Stimulated activated naive B cell treated with anti-CD40 and anti-IgM and Interleukin-4, amounts not matched to agents 10 μg/mL and 1 μg/mL and 100 μg/mL, for 72 hours (primary cell): ENCODE results near the gene TAF8.
"Not testable (repeated sequence)": the region's sequence is repeated elsewhere in the genome, so short reads cannot be mapped to it uniquely, and the experiment has no call there.

Experiments used
- ATAC-seq, 2 donors: fragments of 150-1000 bp; cut with Tn5 transposase; replicated peaks; 2 replicates each; pipeline ENCODE4 v1.10.0; 2021; ENCODE audit warnings: moderate library complexity in 1 of 2
- DNase-seq: peaks from one replicate; pipeline ENCODE4 v3.0.0; 2021
- H3K27ac Mint-ChIP-seq: one replicate; pipeline ENCODE4 v1.8.0; 2022; ENCODE audit warnings: mild to moderate bottlenecking, mixed read lengths
- H3K27me3 Mint-ChIP-seq, 2 donors: one replicate each; pipeline ENCODE4 v1.8.0; 2022; ENCODE audit warnings: mixed read lengths in 2 of 2
- H3K36me3 Mint-ChIP-seq, 2 donors: one replicate each; pipeline ENCODE4 v1.8.0; 2022; ENCODE audit warnings: mixed read lengths in 2 of 2, mild to moderate bottlenecking in 1 of 2
- H3K4me1 Mint-ChIP-seq, 2 donors: one replicate each; pipeline ENCODE4 v1.8.0; 2022; ENCODE audit warnings: mixed read lengths in 2 of 2, mild to moderate bottlenecking in 1 of 2
- H3K4me3 Mint-ChIP-seq, 2 donors: one replicate each; pipeline ENCODE4 v1.8.0; 2022; ENCODE audit warnings: mild to moderate bottlenecking in 2 of 2, mixed read lengths in 2 of 2, moderate library complexity in 1 of 2
- H3K9me3 Mint-ChIP-seq, 2 donors: one replicate each; pipeline ENCODE4 v1.8.0; 2022; ENCODE audit warnings: mixed read lengths in 2 of 2, mild to moderate bottlenecking in 1 of 2

Gene TAF8, protein sequence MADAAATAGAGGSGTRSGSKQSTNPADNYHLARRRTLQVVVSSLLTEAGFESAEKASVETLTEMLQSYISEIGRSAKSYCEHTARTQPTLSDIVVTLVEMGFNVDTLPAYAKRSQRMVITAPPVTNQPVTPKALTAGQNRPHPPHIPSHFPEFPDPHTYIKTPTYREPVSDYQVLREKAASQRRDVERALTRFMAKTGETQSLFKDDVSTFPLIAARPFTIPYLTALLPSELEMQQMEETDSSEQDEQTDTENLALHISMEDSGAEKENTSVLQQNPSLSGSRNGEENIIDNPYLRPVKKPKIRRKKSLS

DNA sequence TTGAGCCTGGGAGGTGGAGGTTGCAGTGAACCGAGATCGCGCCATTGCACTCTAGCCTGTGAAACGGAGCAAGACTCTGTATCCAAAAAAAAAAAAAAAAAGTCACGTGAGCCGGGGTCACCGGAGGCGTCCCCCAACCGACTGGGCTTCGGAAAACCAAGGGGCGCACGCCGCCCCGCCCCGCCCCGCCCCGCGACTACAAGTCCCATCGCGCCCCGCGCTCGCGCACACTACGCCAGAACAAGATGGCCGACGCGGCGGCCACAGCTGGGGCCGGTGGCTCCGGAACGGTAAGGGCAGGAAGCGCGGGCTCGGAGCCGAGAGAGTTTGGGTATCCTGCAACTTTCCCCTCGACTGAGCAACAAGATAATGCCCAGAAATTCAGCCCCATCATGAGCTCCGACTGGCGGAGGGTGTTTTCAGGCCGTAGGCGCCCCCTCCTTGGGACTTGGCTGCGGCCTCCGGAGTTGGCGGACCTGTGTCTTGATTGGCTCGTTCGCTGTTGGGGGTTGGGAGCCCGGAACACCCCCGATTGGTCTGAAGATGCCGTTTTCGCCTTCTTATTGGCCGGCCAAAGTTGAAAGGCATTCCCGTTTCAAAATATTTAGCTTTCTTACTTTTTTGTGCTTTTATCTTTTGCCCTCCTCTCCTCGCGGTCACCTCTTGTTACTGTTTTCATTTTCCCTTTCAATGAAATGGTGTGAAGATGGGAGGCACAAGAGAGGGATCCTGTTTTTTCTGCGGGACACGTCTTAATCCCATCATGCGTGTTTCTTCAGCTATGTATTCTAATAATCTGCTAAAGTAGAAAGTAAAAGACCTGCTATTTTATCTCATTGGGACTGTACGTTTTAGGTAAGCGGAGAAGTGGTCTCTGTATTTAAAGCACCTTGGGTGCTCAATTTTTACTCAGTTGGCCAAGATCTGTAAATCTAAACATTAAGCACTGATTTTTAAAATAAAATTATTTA, at the start of gene TAF8:
TSS of gene TAF8 (plus strand) at position 228 of the 971 bp plus-strand sequence. CDS start at position 246, 18 bp downstream.
- DNase-seq (peak; percentile 87), ATAC-seq (peak; percentile 74 to 78)
- peak within 1 kb of the TSS; percentile 100 for H3K27ac Mint-ChIP-seq
- no peaks in the 10 kb centered on the region for H3K9me3 Mint-ChIP-seq
- no peaks in the 10 kb centered on the region for H3K27me3 Mint-ChIP-seq
- H3K36me3 Mint-ChIP-seq, result peaks cover 7 to 16% of the 10 kb centered on the region in 2 donors
- peak within 1 kb of the TSS; percentile 97 to 98 for H3K4me3 Mint-ChIP-seq
- H3K4me1 Mint-ChIP-seq, result peaks cover 40 to 51% of the 10 kb centered on the region in 2 donors

DNA sequence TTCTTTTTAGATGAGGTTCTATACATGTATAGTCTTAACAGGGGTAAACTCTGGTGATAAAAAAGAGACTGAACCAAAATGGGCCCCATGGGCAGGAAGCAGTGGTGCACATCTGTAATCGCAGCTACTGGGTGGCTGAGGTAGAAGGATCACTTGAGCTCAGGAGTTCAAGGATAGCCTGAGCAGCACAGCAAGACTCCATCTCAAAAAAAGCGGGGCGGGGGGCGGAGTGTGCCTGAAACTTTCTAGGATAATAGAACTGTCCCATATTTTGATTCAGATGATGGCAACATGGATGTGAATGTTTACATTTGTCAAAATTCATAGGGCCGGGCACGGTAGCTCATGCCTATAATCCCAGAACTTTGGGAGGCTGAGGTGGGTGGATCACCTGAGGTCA, 48.8 kb upstream of the TAF8 start:
- Mint-ChIP-seq H3K9me3 (no peaks in the 10 kb centered on the region), H3K27ac (peak overlapping the region; percentile 77), H3K27me3 (no peaks in the 10 kb centered on the region), H3K4me1 (peaks cover 10 to 18% of the 10 kb centered on the region in 2 donors), H3K4me3 (no peak overlapping the region), H3K36me3 (peaks cover 6 to 16% of the 10 kb centered on the region in 2 donors)
- DNase-seq (no peak), ATAC-seq (no peak)

DNA sequence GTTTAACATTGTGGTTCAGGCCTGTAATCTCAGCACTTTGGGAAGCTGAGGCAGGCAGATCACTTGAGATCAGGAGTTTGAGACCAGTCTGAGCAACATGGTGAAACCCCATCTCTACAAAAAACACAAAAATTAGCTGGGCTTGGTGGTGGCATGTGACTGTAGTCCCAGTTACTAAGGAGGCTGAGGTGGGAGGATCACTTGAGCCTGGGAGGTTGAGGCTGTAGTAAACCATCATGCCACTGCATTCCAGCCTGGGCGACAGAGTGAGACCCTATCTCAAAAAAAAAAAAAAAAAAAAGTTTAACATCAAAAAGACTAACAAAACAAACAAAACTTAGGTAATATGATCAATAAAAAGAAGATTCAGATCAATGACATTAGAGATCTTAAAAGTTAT, 46.7 kb upstream of the TAF8 start:
- ATAC-seq, H3K4me3 Mint-ChIP-seq, H3K27me3 Mint-ChIP-seq, H3K9me3 Mint-ChIP-seq, H3K27ac Mint-ChIP-seq, DNase-seq: not testable (repeated sequence)
- Mint-ChIP-seq H3K36me3 (peaks cover 3 to 12% of the 10 kb centered on the region in 2 donors), H3K4me1 (peaks cover 14 to 28% of the 10 kb centered on the region in 2 donors)

DNA sequence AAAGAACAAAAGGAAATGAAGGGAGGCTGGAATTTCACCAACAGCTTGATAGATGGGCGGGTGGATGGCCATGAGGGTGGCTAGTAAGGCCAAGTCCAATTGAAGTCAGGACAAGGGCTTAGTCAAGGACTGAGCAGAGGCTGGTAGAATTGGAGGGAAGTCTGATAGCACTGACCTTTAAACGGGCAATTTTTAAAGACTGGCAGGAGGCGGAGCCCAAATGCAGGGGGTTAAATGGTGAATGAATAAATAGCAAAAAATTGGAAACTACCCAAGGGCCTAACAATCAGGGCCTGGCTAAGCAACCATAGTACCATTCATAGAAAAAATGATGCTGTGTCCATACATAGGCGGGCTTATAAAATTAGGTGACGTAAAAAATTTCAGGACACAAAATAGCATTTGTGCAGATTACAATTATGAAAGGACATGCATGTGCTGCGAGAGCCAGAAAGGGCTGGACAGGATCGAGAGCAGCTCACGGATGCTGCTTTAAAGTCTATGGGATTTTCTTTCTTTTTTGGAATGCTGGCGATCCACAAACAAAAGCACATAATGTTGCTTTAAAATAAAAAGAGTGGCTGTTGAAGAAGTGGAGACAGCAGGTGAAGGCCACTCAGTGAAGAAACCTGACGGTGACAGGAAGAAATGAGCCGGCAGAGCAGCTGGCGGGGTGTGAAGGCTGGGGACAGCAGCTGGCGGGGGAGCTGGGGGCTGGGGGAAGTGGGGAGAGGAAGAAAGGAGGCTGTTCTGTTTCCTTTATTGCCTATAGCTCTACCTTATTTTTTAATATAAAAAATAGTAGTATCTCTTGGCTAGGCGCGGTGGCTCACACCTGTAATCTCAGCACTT, 42.8 kb upstream of the TAF8 start:
- H3K36me3 Mint-ChIP-seq, result peaks cover 0 to 5% of the 10 kb centered on the region in 2 donors
- peaks cover 30 to 53% of the 10 kb centered on the region in 2 donors for H3K4me1 Mint-ChIP-seq
- H3K9me3 Mint-ChIP-seq, result no peaks in the 10 kb centered on the region
- peak overlapping the region; percentile 84 to 86 for H3K4me3 Mint-ChIP-seq
- DNase-seq (peak; percentile 38), ATAC-seq (peak; percentile 79 to 81)
- peak overlapping the region; percentile 97 for H3K27ac Mint-ChIP-seq
- H3K27me3 Mint-ChIP-seq, result no peaks in the 10 kb centered on the region

DNA sequence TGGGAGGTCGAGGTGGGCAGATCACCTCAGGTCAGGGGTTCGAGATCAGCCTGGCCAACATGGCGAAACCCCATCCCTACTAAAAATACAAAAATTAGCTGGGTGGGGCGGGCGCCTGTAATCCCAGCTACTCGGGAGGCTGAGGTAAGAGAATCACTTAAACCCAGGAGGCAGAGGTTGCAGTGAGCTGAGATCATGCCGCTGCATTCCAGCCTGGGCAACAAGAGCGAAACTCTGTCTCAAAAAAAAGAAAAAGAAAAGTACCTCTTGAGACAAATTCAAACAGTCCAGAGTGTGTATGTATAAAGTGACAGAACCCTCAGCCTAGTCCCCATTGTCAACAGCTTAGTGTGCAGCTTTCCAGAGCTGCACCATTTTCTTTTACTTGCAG, 42.2 kb upstream of the TAF8 start:
- H3K27me3 Mint-ChIP-seq, H3K36me3 Mint-ChIP-seq, DNase-seq, ATAC-seq, H3K9me3 Mint-ChIP-seq: not testable (repeated sequence)
- Mint-ChIP-seq H3K4me3 (peak overlapping the region; percentile 84 to 86), H3K27ac (peak overlapping the region; percentile 97), H3K4me1 (peaks cover 35 to 59% of the 10 kb centered on the region in 2 donors)

DNA sequence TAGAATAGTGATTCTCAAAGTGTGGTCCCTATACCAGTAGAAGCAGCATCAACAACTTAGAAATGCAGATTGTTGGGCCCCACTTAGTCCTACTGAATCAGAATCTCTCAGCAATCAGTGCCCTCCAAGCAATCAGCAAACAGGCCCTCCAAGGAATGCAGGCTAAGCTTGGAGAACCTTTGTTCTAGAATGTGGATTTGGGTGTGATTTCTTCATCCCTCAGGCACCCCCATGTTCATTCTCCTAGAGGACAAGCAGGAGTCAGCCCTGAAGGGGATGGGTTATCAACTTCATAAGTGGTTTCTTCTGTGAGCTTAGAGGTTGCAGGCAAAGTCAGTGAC, 40.5 kb upstream of the TAF8 start:
- DNase-seq (no peak), ATAC-seq (peak in 1 of 2 donors; percentile 25)
- Mint-ChIP-seq H3K36me3 (no peaks in the 10 kb centered on the region), H3K27me3 (no peaks in the 10 kb centered on the region), H3K27ac (peak overlapping the region; percentile 94), H3K9me3 (no peaks in the 10 kb centered on the region), H3K4me1 (peaks cover 37 to 67% of the 10 kb centered on the region in 2 donors), H3K4me3 (peak overlapping the region; percentile 75 to 76)

DNA sequence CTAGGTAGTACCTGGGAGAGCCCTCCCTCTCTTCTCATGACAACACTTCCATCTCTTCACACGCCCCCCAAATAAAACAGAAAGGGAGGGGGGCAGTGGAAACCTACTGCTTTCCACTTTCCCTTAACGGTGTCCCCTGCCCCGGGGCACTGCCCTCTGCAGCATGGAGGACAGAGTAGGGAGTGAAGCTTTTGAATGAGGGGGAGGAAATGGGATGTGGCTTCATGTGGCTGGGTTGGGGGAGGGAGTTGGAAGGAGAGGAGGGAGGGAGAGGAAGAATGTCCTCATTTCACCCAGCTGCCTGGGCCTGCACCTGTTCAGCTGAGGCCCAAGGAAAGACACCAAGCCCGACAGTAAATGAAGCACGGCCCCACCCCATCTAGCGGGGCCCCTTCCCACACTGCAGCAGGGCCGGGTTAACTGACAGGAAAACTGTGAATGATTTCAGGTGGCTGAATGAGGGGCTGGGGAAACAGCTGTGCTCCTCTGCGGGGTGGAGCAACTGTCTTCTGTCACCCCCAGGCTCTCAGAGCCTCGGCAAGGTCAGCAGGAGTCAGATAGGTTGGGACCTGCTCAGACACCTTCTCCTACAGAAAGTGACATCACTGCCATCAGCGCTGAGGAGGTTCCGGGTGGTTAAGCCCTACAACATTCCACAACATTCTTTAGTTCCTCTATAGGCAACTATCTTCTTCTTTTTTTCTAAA, 40.0 kb upstream of the TAF8 start:
- peaks cover 37 to 67% of the 10 kb centered on the region in 2 donors for H3K4me1 Mint-ChIP-seq
- DNase-seq (no peak), ATAC-seq (peak; percentile 57 to 61)
- peak overlapping the region; percentile 94 for H3K27ac Mint-ChIP-seq
- H3K36me3 Mint-ChIP-seq, result no peaks in the 10 kb centered on the region
- no peaks in the 10 kb centered on the region for H3K9me3 Mint-ChIP-seq
- H3K4me3 Mint-ChIP-seq, result peak overlapping the region; percentile 75 to 76
- no peaks in the 10 kb centered on the region for H3K27me3 Mint-ChIP-seq

DNA sequence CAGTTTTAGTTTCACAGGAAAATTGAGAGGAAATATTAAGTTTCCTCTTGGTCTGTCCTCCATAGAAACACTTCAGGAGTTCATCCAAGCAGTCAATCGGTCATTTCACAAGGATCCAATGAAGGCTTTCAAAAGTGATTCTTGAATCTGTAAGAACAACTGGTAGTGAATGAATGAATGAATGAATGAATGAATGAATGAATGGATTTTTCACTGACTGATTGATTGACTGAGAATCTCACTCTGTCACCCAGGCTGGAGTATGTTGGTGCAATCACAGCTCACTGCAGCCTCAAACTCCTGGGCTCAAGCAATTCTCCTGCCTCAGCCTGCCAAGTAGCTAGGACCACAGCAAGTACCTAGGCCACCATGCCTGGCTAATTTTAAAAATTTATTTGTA, 39.4 kb upstream of the TAF8 start:
- Mint-ChIP-seq H3K36me3 (no peaks in the 10 kb centered on the region), H3K4me3 (peak overlapping the region; percentile 75 to 76), H3K27me3 (no peaks in the 10 kb centered on the region), H3K9me3 (no peaks in the 10 kb centered on the region), H3K4me1 (peaks cover 37 to 67% of the 10 kb centered on the region in 2 donors), H3K27ac (peak overlapping the region; percentile 94)
- DNase-seq (no peak), ATAC-seq (no peak)

DNA sequence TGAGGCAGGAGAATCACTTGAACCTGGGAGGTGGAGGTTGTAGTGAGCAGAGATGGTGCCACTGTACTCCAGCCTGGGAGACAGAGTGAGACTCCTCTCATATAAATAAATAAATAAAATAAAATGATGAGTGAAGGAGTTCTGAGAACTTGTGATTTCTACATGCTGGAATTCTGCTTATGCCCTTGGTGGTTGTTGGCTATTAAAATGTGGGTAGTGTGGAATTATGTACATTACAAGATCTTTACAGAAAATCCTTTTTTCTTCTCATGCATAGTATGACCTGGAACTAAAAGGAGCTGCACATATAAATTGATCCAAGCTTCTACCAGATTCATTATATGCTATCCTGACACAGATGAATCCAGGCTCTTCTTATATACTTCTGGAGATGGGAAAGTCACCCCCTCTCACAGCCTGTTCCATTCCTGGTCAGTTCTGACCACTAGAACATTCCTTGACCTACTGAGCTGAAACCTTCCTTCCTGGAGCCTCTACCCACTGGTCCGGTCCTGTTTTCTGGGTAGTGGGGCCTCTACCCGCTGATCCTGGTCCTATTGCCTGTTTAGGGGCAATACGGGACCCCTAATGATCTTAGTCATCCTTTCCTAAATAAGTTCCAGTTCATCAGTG, 37.7 kb upstream of the TAF8 start:
- H3K27ac Mint-ChIP-seq, result peak overlapping the region; percentile 65
- H3K36me3 Mint-ChIP-seq, result no peaks in the 10 kb centered on the region
- peaks cover 40 to 69% of the 10 kb centered on the region in 2 donors for H3K4me1 Mint-ChIP-seq
- no peaks in the 10 kb centered on the region for H3K27me3 Mint-ChIP-seq
- H3K4me3 Mint-ChIP-seq, result no peak overlapping the region
- no peaks in the 10 kb centered on the region for H3K9me3 Mint-ChIP-seq
- DNase-seq (no peak), ATAC-seq (no peak)

DNA sequence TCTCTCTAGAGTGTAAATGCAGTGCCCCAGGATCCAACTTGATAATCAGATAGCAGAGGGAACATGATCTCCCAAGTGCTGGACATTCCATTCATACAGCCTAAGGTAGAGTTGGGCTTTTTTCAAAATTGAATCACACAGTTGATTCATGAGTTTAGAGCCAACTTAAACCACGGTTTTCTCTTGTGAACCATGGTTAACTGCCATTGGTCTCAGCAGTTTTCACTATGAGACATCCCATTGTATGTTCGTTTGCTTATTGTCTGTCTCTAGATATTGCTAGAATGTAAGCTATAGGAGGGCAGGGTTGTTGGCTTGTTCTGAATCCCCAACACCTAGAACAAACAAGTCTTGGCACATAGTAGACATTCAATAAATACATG, 37.2 kb upstream of the TAF8 start:
- DNase-seq (no peak), ATAC-seq (no peak)
- Mint-ChIP-seq H3K27me3 (no peaks in the 10 kb centered on the region), H3K4me1 (peaks cover 38 to 65% of the 10 kb centered on the region in 2 donors), H3K9me3 (no peaks in the 10 kb centered on the region), H3K27ac (peak overlapping the region; percentile 65), H3K4me3 (no peak overlapping the region), H3K36me3 (no peaks in the 10 kb centered on the region)

DNA sequence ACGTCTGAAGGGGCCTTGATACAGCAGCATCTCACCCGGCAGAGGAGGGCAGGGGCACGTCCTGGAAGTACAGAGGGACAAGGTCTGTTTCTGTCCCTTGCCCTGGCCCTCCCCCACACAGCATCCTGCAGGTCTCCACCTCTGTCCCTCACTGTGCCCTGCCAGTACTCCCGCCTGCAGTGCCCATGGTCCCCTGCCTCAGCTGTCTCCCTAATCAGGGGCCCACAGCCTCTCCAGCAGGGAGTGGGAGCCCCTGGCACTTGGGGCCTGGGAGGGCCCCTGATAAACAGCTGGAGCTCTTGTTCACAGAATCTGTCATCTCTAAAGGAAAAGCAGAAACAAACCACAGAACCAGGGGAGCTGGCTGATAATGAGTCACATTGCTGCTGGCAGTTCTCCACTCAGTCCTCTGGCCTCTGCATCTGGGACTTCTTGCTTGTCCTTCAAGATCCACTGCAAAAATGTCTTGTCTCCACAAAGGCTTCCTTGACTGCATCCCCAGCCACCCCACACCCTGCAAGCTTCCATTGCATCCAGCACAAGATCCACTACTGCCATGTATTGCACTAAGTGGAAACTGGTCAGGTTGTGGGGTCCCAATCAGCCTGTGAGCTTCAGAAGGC, 33.2 kb upstream of the TAF8 start:
- Mint-ChIP-seq H3K4me3 (peak overlapping the region; percentile 54 to 60), H3K36me3 (peaks cover 0 to 3% of the 10 kb centered on the region in 2 donors), H3K4me1 (peaks cover 32 to 50% of the 10 kb centered on the region in 2 donors), H3K9me3 (no peaks in the 10 kb centered on the region), H3K27me3 (no peaks in the 10 kb centered on the region), H3K27ac (peak overlapping the region; percentile 94)
- ATAC-seq (peak; percentile 60 to 72), DNase-seq (no peak)

DNA sequence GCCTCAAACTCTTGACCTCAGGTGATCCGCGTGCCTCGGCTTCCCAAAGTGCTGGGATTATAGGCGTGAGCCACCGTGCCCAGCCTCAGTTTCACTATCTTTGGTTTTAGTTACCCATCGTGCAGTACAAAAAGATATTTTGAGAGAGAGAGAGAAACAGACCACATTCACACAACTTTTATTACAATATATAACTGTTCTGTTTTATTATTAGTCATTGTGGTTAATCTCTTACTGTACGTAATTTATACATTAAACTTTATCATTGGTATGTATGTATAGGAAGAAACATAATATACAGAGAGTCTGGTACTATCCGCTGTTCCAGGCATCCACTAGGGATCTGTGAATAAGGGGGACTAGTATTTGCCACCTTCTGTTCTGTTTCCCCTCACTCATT, 29.4 kb upstream of the TAF8 start:
- H3K4me1 Mint-ChIP-seq, result peaks cover 47 to 74% of the 10 kb centered on the region in 2 donors

More for the DNA sequence above, 29.4 kb upstream of the TAF8 start:
- ATAC-seq, result no peak
- Mint-ChIP-seq H3K27ac (peak overlapping the region; percentile 96), H3K4me3 (peak overlapping the region in 1 of 2 donors; percentile 51), H3K36me3 (peaks cover 2 to 3% of the 10 kb centered on the region in 2 donors), H3K9me3 (peaks cover 0 to under 1% of the 10 kb centered on the region in 2 donors), H3K27me3 (no peaks in the 10 kb centered on the region)
- no peak for DNase-seq
